ENCODE measurements around the gene PLEKHB2.

DNA sequence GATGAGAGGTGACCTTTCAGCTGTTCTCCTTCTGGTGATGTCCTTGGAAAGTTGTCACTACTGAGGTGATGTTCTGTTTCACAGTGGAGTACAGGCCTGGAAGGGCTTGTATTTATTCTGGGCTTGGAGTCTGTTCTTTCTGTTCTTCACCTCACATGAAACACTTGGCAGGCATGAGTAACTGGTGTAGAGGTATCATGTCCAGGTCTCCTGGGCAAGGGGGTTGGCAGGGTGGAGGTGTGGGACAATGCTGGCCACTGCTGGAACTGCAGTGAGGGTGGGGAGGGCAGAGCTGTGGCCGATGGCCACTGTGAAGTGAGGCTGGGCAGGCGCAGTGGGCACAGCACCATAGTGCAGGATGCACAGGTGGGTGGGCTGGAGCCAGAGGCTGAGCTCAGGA lies 35.4 kb downstream of the PLEKHB2 start:
- TF ChIP-seq POLR2A (IDR thresholded peaks at IDR 0.05) (no peak), POLR2AphosphoS5 (IDR thresholded peaks at IDR 0.05) (no peak)
